GM19438 (cell line): ENCODE data around the gene SDK2.

Experiments used
- ATAC-seq: cut with Tn5 transposase; IDR thresholded peaks from one replicate; pipeline ENCODE4 v1.9.1; 2021; ENCODE audit warnings: low read depth; ENCODE audit not compliant: unreplicated experiment

SDK2 gene

DNA sequence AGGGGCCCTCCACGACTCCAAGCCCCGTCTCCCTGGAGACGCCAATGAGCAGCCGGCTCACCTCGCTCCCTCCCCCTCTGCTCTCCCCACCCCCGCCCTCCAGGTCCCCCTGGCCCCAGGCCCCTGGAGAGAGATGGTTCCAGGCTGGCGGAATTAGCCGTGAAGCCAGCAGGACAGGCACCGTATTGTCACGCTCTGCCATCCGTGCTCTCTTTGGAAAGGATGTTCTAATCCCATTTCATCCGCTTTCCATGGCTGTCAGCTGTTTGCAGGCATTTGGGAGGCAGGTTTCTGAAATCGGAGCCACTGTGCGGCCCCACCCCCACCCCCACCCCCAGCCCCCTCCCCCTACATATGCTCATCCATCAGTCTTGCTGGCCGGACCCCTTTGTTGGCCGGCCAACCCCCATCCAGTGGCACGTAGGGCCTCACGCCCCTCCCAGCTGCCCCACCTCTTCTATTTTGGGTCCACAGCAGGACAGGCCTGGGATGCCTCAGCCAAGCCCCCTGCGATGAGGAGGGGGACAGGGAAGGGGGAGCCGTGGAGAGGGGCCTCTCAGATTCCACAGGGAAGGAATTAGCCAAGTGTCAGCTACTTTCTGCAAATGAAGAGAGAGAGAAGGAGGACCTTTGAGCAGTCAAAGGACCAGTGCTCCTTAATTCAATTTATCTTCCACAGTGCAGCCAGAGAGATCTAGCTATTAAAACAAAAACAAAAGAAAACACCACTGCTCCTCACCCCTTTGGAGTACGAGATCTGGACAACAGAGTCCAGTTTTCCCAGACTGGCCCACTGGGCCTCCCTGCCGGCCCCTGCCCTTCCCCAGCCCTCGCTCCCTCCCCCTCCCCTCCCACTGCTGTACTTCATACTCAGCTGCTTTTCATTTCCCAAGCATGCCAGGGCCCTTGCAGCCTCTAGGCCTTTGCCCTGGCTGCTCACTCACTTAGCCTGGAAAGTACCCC is 30.7 kb downstream of the SDK2 start:
- ATAC-seq: no peak

DNA sequence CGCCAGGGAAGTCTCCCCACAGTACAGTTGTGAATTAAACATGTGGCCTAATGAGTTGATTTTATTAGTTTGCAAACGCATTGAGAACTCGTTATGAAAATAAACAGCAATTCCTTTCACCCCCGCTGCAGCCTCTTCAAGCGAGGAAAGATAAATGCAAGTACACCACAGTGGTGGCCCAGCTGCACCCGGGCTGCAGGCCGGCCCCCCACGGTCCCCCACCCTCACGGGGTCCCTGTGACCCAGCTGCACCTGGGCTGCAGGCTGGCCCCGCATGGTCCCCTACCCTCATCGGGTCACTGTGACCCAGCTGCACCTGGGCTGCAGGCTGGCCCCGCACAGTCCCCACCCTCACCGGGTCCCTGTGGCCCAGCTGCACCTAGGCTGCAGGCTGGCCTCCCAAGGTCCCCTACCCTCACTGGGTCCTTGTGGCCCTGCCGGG is 32.2 kb downstream of the SDK2 start:
- ATAC-seq: no peak

DNA sequence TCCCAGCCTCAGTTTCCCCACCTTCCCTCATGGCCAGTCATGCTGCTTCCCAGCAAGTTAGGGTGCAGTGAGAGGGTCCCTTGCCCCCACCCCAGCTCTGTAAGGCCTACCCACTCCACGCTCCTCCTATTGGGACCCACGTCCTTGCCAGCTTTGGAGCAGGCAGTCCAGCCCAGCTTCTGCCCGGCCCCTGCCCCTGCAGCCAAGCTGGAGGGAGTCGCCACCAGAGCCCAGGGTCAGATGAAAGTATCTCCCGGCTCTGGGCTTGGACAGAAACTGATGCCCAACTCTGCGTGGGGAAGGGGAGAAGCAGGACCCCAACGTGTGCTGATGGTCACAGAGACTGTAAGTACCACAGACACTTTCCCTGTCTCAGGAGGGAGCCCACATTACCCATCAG is 32.6 kb downstream of the SDK2 start:
- ATAC-seq: no peak

DNA sequence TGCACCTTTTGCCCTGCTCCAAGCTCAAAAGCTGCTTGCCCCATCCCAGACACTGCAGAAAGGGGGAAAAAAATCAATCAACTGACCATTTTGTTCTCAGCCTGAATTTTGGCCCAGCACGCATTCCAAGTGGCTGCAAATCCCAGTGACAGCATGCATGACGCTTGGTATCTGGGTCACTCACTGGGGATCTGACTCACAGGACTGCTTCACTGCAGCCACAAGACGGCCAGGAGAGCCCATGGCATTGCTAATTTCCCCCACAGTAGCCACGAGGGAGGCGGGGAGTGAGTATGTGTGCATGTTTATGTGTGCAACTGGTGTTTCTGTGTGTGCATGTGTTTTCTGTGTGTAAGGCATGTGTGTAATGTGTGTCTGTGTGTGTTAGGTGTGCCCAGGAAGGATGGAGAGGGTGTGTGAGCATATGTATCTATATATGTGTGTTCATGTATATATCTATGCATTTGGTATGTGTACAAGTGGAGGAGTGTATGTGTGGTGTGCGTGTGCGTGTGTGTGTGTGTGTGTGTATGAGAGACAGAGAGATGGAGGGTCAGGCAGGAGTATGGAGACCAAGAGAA is 33.8 kb downstream of the SDK2 start:
- no peak for ATAC-seq

DNA sequence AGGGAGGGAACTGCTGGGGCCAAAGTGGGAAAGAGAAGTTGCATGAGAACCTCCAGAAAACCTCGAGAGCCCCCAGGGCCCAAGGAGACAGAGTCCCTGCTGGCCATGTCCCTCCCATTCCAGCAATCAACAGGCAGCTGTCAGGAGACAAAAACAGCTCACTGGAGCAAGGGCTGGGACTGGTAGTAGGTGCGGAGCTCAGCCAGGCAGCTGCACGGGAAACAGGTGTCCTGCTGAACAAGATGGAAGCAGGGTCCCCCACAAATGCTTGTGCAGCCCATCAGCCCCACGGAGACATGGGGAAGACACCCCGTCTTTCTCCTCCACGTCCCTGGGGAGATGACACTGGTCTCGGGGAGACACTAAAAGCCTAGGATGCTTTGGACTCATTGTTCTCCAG is 34.5 kb downstream of the SDK2 start:
- no peak for ATAC-seq

DNA sequence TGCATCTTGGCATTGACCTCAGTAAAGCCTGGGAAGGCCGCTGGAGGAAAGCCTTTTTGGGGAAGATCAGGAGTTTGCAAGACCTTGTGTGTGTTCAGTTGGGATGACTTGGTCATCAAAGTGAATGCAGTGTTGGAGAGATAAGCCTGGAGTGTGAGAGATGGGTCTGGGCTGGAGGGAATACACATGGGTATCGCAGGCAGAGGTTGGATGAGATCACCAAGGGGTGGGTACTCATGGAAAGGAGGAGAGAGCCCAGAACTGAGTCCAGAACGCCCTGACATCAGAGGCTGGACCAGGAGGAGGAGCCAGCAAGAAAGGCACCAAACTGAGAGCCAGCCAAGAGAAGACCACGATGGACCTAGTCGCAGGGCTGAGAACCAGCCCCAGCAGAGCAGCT is 35.2 kb downstream of the SDK2 start:
- ATAC-seq: no peak

DNA sequence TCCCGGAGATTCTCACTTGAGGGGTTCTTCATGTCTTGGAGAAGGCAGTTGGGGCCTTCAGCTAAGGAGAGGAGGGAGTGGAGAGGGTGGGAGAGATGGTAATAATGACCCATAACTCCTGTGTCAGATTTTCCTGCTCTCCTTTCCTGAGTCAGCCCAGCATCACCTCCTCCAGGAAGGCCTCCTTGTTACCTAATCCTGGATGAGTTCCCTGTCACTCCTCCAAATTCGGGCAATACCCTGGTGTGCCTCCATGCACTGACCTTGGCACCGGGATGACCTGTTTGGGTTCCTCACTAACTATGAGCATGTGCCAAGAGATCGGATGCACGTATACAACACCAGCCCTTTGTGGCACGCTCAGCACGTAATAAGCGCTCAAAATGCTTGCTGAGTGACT is 38.8 kb downstream of the SDK2 start:
- ATAC-seq: no peak

DNA sequence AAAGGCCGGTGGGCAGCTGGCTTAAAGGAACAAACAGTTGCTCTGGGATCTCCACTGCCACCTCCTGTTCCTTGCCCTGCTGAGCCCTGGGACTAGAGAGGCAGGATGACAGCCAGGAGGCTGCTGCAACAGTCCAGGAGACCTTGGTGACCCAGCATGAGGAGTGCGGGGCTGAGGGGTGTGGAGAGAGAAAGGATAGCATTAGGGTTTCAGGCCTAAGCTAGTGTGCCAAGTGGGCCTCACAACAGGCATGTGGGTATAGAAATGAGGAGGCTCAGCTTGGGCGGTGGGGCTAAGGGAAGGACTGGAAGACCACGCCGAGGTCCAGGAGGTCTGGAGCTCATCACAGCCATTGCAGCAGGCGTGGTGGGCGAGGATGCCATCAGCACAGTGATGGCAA is 39.8 kb downstream of the SDK2 start:
- ATAC-seq: no peak

DNA sequence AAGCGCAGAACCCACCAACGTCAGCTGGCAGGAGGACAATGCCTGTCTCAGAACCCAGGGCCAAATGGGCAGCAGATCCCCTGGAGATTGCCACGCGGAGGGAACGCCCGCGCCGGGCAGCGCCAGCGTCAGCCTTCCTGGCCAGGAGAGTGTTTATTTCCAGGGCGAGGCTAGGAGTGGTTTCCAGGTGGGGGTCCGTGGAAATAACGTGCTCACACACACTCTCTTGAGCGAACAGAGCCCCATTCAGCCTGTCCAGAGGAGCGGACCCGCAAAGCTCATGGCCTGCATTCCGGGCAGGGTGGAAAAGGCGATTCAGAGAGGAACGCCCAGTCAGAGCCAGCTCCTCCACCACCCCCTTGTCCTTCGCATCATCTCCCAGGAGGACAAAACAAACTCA is 40.3 kb downstream of the SDK2 start:
- no peak for ATAC-seq

DNA sequence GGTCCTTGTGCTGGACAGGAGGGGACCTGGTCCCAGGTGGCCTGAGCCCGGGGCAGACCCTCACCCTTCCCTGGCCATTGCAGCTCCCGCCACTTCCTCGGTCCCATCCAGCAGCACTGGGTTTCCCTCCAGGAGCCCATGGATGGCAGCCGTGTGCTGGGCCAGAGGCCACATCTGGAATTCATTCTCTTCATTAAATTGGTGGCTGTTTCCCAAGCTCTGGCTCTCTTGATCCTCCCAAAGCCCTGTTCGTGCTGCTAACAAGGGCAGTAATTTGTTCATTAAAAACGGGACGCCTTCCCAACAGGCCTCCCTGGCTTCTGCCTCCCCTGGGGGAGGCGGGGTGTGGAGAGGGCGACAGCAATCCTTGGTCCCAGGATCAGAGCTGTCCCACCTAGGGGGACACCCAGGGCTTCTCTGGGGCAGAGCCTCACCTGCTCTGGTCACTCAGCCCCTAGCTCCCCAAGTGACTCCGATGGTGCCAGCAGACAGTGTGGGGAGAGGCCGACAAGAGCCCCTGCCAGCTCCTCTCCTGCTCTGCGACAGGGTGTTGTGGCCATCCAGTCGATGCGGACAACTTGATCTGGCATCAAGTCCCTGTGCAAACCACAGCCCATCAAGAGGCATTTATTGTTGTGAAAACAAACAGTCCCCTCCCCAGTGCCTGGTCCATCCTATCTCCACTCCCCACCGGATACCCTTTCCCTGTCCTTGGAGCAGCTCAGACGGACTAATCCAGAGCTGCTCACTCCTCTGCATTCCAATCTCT is 44.0 kb downstream of the SDK2 start:
- no peak for ATAC-seq

DNA sequence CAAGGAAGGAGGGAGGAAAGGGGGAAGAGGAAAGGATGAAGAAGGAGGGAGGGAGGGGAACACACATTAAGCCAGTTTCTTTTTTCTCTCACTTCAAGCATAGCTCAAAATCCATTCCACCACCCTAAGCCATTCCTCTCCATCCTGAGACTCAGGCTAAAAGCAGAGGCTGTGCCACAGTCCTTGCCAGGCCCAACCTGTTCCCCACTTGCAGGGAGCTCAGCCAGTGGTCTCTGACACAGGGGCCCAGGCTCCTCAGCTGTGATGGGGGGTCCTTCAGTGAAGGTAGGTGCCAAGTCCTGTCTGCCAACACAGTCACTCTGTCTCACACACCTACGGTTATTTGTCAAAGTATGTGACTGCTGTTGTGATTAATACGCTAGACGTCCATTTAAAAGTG is 44.6 kb downstream of the SDK2 start:
- no peak for ATAC-seq

DNA sequence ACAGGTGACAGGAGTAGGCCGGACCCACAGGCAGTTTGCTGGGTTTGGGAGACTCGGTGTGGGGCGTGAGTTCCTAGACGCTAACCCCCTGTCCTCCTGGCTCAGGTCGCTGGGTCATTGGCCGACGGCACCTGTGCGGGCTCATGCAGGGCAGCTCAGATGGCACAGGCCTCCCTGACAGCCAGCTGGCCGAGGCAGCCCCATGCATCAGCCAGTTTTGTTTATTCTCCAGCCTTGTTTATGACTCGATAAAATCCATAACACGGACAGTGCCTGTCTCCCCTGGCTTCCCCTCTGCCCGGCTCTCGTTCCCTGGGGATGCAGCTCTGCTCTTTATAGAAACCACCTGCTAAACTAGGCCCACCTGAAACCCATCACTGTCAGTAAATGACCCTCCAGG is 46.0 kb downstream of the SDK2 start:
- ATAC-seq: no peak

DNA sequence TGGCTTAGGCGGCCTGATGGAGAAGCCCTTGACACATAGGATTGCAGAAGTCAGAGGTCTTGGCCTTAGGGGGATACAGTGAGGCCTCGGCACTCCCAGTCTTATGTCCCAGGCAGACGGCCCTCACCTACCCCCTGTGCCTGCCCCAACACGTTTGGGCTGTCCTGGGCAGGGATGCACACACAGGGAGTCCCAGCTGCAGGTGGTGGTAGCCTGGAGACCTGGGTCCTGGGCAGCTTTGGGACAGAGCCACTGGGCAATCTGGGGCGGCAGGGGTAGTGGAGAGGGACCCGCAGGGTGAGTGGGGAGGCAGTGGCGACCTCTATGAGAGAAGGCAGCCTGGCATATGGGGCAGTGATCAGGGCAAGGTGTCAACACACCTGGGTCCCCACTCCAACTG is 48.3 kb downstream of the SDK2 start:
- no peak for ATAC-seq

DNA sequence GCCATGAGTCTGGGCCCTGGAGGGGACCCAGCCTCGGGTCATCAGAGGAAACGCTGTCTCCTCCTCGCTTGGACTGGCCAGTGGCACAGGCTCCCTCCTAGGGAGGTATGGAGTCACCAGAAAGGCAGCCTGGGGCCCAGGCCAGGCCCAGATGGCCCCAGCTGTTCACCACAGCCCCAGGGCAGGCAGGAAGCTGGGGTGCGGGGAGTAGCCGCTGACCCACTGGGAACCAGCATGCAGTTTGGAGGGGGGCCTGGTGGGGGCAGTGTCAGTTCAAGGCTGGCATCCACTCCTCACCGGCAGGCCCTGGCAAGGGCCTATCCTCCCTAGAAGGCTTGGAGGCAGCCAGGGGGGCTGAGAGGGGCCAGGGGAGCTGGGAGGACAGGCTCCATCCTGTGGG is 48.8 kb downstream of the SDK2 start:
- ATAC-seq: no peak

DNA sequence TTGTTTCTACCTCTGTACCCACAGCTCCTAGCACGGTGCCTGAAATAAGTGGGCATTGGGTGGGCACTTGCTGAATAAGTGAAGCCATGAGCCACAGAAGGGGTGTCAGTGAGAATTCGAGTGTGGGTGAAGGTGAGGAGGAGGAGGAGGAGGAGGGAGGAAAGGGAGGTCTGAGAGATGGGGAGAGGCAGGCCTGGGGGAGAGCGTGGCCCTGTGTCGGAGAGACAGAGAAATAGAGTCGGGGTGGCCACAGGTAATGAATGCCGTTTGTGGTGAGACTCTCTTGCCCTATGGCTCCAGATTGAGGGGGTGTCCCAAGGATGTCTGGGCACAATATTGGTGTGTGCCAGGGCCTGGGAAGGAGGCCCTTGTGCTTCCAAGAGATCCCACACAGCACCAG is 49.2 kb downstream of the SDK2 start:
- no peak for ATAC-seq

DNA sequence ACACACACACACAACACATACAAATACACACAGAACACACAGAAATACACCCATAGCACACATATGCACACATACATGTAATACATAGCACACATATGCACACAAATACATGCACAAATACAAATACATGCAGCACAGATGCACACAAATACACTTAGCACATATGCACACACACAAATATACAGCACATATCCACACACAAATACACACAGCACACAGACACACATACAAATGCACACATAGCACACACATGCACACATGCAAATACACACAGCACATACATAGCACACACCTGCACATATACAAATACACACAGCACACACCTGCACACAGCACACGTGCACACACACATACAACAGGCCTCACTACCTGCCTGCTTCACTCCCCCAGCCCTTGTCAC is 49.6 kb downstream of the SDK2 start:
- ATAC-seq: no peak

DNA sequence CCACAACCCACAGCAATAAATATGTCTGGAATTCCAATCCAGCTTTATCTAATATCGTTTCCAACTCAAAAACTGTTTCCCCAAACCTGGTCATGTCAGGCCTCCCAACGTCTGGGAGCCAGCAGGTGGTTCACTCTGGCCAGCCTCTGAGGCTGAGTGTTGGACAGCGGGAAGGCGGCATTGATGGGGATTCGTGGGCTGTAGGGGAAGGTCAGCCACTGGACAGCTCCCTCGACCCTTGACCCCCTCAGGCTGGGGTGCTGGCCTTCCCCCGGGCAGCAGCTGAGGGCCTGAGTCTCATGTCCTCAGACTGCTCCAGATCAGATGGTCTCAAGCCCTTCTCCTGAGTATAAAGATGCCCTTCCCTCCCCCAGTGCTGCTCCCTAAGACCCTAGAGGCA is 50.2 kb downstream of the SDK2 start:
- no peak for ATAC-seq

DNA sequence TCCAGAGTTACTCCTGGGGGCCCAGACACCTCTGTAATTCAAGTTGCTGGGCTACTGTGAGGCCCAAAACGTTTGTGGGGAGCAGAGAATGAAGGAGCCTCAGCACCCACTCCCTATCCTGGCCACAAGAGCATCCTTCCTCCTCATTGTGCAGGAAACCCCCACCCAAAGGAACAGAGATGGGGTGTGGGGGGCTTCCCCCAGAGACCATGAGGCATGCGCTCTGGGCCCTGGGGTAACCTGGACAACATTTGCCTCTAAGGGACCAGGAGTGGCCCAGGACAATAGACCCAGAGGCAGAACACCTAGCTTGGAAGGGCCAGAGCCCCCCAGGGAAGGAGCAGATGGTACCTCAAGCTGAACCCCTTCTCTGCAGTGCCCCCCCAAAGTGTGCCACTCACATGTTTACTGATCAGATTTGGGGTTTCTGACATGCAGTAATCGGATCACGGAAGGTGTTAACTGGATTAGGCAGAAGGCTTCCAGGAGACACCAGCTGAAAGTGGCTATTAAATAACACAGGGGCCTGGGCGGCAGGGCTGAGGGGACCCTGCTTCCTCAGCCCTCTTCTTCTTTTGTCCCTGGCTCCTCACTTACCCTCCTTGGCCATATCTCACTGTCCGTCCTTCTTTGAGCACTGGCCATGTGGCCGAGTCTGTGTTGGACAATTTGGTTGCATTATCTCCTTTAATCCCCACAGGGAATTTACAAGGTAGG is 50.8 kb downstream of the SDK2 start:
- ATAC-seq: no peak

DNA sequence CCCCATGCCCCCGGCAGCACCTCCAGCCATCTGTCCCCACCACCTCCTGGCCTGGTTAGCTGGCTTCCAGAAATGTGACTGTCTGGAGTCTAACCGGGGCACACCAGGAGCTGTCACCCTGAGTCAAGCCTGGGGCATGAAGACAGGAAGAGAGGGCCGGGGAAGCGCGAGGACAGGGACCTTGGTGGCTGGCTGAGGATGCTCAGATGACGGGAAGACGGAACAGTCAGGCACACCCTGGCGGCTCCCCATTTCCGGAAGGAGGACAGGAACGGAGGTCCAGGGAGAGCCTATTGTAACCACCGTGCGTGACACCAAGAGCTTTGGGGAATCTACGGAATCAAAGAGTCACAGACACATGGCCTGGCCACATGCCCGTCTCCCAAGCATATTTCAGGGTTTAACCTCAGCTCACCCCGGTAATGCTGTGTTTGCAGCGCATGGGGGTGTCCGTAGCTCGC is 51.7 kb downstream of the SDK2 start:
- ATAC-seq: no peak

DNA sequence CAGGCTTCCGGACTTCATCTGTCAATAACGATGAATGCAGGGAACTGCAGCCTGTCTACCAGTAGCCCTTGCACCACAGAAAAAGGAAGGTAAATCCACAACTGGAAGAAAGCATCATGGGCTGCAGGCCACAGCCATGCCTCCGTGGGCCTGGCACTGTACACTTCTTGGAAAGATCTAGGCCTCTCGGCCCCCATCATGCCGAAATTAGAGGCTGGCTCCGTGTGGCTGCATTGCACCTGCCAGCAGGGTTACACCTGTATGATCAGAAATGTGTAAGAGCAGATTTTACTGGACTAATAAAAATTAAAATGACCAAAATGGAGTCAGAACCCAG is 52.2 kb downstream of the SDK2 start:
- ATAC-seq: no peak
